Measurements from ENCODE around the gene IL4R. TPM values are rescaled to one million over a fixed set of nuclear protein-coding genes. Genes with fewer than 3 reads are reported as not detected.
"Not testable (repeated sequence)": the region's sequence is repeated elsewhere in the genome, so short reads cannot be mapped to it uniquely, and the experiment has no call there.

IL4R gene
- 74.2 TPM for total RNA-seq

GRCh38 chr16:27313422-27314160 is at the start of gene IL4R:
Gene IL4R, plus strand, starts transcription at chr16:27313974. Its CDS starts 26,230 bp downstream, at chr16:27340204.
- DNase-seq (ENCODE audit: low spot score), result peak; percentile 59

GRCh38 chr16:27264151-27264550 is 49.6 kb upstream of the IL4R start:
- DNase-seq (ENCODE audit: low spot score), result no peak

DNA sequence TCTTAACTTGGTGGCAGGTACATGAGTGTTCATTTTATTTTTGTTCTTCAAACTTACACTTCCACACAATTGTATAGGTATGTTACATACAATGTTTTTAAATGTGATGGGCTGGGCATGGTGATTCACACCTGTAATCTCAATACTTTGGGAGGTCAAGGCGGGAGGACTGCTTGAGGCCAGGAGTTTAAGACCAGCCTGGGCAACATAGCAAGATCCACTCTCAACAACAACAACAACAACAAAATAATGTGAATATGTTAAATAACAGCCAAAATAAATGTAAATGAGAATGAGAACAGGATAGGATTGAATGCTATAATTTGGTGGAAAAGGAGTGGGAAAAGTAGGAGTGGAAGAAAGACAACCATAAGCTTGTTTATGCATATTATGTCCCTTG is 47.8 kb upstream of the IL4R start:
- no peak for DNase-seq (ENCODE audit: low spot score)

DNA sequence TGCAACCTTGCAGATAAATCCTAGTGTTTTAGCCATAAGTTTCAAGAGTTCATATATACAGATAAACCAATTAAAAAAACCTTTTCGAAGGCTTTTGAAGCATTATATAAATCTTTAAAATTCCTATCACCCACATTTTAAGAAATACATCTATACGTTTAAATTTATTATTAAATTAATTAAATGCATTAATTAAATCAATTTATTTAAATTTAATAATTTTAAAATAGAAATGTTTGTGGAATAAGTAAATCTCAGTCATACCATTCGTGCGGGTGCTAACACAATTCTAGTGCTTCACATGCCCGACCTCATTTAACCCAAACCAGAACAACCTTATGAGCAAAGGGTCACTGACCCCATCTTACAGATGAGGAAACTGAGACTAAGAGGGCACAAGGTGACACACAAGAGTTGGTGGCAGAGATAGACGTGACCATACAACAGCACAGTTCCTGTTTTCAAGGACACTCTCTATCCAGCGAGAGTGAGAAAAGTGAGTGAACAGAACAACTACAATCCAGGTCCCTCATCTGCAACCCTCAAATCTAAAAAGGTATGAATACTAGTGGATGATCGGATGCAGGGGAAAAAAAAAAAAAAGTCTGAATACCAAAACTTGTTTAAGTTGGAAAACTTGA is 46.6 kb upstream of the IL4R start:
- DNase-seq (ENCODE audit: low spot score), result no peak

DNA sequence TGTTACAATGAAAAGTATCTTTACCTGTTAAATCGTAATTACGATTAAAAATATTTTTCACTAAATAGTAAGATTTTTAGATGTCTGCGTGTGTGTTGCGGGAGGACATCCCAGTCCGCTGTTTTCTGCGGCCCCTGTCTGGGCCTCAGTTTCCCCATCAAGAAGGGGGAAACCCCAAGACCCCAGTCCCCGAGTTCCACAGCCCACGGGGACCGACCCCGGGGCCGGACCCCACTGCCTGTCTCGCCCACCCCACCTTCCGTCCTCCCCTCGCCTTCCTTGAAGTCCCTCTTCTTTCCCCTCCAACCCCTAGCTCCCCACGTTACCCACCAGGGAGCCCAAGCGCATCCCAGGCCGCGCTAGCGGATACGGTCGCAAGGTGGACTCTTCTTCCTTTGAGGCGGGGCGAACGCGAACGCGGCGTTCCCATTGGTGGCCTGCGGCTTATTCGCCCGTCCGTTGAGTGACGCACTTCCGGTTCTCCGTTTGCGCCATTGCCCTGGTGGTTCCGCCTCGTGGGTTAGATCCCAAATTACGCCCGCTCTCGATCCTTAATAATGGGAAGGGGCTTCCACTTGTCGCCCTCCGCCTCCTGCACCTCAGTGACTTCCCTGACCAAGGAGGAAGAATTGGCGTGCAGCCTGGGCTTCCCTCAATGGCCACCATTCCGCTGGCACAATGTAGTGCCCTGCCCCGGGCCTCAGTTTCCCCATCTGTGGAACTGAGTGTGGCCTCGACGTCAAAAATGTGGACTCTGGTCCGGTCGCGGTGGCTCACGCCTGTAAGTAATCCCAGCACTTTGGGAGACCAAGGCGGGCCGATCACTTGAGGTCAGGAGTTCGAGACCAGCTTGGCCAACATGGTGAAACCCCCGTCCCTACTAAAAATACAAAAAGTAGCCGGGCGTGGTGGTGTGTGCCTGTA is 45.1 kb upstream of the IL4R start, which contains the start of gene NSMCE1:
Gene NSMCE1, minus strand, starts transcription at position 397 of the 924 bp plus-strand sequence. CDS start 11,202 bp downstream, outside the sequence.
- DNase-seq (ENCODE audit: low spot score), result peak; percentile 98

GRCh38 chr16:27269300-27270150 is 44.2 kb upstream of the IL4R start:
- no peak for DNase-seq (ENCODE audit: low spot score)

DNA sequence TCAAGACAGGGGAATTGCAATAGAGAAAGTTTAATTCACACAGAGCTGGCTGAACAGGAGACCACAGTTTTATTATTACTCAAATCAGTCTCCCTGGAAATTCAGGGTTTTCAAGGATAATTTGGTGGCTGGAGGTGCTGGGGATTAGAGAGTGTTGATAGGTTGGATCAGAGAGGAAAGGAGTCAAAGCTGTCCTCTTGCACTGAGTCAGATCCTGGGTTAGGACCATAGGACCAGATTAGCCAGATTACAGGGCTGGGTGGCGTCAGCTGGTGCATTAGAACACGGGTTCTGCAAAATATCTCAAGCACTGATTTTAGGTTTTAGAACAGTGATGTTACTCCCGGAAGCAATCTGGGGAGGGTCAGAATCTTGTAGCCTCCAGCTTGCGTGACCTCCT is 43.4 kb upstream of the IL4R start:
- DNase-seq (ENCODE audit: low spot score), result no peak

DNA sequence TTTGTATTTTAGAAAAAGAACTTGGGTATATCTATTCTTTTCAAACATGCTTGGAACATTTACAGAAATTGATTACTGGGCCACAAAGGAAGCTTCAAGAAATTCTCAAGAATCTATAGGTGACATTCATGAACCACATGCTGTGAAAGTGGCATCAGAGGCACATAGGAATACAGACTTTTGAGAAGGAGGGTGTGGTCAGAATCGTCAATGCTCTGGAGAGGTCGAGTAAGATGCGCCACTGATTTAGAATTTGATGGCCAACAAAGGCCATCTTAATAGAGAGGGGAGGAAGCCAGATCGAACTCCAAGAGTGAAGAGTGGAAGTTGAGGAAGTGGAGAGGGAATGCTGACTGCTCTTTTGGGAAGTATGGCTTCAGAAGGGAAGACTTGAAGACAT is 41.7 kb upstream of the IL4R start:
- DNase-seq (ENCODE audit: low spot score), result no peak

- DNase-seq (ENCODE audit: low spot score), result not testable (repeated sequence)
Measured at GRCh38 chr16:27272697-27273096, 41.1 kb upstream of the IL4R start.

DNA sequence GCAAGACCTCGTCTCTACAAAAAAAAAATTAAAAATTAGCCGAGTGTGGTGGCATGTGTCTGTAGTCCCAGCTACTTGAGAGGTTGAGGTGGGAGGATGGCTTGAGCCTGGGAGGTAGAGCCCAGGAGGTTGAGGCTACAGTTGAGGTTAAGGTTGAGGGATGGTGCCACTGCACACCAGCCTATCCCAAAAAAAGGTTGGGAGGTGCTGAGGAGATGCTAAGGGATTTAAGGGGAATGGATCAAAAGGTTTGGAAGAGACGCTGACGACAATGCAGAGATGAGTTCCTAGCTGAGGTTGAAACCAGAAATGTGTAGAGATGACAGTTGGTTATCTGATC is 40.5 kb upstream of the IL4R start:
- DNase-seq (ENCODE audit: low spot score), result no peak

GRCh38 chr16:27273670-27274423 is 39.9 kb upstream of the IL4R start:
- DNase-seq (ENCODE audit: low spot score), result peak; percentile 34

GRCh38 chr16:27274424-27274874 is 39.3 kb upstream of the IL4R start:
- DNase-seq (ENCODE audit: low spot score), result not testable (repeated sequence)

GRCh38 chr16:27275394-27275793 is 38.4 kb upstream of the IL4R start:
- no peak for DNase-seq (ENCODE audit: low spot score)

GRCh38 chr16:27281243-27281642 is 32.5 kb upstream of the IL4R start:
- no peak for DNase-seq (ENCODE audit: low spot score)

DNA sequence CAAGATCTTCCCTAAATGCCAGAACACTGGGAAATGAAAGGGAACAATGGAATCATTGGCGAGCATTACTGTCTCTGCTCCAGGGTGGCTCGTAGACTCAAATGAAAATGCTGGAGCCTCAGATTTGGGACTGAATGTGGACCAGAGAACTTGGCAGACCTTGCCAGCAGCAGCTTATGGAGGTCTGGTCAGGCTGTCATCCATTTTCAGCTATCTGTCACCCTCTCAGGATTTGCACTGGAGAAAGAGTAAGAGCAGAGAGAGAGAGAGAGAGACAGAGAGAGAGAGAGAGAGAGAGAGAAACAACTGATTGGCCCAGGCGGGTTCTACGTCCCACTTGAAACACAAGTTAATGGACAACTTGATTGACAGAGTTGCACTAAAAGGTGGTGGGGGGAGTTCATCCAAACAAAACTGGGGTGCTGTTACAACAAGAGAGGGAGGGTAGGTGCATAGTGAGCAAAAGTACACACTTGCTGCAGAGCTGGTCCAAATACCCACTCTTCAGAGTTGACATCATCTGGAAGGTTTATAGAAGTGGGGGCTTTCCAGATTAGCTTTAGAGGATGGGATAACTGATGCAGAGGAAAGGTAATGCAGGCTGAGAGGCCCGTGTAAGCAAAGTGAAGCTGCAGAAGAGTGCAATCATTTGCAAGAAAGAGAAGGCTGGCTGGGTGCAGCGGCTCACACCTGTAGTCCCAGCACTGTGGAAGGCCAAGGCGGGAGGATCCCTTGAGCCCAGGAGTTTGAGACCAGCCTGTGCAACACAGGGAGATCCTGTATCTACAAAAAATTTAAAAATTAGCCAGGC is 28.7 kb upstream of the IL4R start:
- DNase-seq (ENCODE audit: low spot score), result no peak

DNA sequence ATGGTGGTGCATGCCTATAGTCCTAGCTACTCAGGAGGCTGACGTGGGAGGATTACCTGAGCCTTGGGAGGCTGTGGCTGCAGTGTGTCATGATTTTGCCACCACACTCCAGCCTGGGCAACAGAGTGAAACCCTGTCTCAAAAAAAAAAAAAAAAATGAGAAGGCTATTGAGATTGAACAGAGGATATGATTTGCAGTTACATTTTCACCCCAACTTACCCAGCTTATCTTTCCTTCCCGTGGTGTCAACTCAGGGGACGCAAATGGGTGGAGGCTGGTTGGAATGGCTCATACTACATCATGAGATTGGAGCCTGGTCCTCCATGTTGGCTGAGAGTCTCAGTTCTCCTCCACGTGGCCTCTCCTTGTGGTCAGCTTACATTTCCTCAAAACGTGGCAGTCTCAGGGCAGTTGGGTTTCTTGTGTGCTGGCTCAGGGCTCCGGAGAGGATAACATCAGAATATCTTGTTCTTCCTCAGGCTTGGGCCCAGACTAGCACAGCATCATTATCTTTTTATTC is 28.0 kb upstream of the IL4R start:
- DNase-seq (ENCODE audit: low spot score), result peak; percentile 49

DNA sequence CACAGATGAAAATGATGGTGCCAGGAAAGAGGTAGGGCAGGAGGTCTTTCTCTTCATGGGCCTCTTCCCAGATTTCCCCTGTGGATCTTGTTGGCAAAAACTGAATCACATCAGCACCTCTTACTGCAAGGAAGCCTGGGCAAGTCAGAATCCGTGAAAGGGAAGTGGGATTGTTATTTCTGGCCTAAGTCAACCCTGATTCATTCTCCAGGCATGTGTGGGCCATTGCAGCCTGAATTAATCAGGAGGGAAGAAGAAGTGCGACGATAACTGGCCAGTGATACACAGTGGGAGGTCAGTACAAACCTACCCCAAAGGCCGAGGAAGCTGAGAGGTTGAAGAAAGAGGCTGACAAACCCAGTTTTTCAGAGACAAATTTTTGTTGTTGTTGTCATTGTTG is 27.3 kb upstream of the IL4R start:
- DNase-seq (ENCODE audit: low spot score), result no peak

DNA sequence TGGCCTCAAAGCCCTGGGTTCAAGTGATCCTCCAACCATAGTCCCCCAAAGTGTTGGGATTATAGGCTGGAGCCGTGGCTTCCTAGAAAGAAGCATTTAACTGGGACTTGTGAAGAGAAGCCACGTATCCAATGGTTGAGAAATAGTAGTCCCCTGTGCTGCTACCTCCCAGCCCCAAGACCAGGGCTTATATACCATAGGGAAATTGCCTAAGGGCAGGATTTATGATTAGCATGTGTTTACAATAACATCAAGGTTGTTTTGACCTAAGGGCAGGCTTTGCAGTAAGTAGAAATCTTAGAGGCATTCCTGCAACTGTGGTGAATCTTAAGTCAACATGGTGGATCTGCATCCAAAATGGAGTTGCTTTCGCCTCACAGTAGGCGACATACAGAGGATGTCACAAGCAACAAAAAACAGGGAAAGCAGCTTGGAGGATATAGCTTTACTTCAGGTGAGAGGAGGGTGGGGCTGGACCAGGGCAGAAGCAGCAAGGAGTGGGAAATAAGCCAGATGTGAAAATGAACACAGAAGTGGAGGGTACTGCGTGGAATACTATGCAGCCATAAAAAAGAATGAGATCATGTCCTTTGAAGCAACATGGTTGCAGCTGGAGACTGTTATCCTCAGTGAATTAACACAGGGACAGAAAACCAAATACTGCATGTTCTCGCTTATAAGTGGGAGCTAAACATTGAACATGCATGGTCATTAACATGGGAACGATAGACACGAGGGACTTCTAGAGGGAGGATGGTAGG is 26.5 kb upstream of the IL4R start:
- no peak for DNase-seq (ENCODE audit: low spot score)

GRCh38 chr16:27287887-27288286 is 25.9 kb upstream of the IL4R start:
- no peak for DNase-seq (ENCODE audit: low spot score)

Data from mucosa of gallbladder (tissue), 1 donor.